Measurements from ENCODE around the gene BAIAP2. TPM values are rescaled to one million over a fixed set of nuclear protein-coding genes. Genes with fewer than 3 reads are reported as not detected.

The BAIAP2 gene
- polyA plus RNA-seq, 4 donors: 30.8 to 48.7 (median 37.2) TPM

GRCh38 chr17:81100668-81101067 is 65.7 kb downstream of the BAIAP2 start:
- no peak for DNase-seq (ENCODE audit: low read depth in 4 of 4, low spot score in 3 of 4)

- DNase-seq (ENCODE audit: low read depth in 4 of 4, low spot score in 3 of 4): peak in 2 of 4 donors; percentile 39 to 42
Observed at GRCh38 chr17:81101614-81102306, 66.8 kb downstream of the BAIAP2 start.

DNA sequence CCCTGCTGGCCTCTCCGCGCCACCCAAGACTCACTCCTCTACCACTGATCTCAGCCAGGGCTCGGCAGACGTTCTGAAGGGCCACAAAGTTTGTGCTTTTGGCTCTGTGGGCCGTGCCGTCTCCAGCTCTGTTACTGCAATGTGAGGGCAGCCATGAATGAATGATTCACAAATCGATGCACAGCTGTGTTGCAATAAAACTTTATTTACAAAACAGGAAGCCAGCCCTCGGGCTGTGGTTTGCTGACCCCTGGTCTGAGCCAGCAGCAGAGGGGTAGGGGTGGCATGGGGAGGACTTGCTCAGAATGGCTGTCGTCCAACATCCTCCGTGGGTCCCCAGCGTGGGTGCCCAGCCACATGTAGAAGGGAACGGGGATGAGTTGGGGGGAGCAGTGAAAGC is 67.4 kb downstream of the BAIAP2 start:
- no peak for DNase-seq (ENCODE audit: low read depth in 4 of 4, low spot score in 3 of 4)

DNA sequence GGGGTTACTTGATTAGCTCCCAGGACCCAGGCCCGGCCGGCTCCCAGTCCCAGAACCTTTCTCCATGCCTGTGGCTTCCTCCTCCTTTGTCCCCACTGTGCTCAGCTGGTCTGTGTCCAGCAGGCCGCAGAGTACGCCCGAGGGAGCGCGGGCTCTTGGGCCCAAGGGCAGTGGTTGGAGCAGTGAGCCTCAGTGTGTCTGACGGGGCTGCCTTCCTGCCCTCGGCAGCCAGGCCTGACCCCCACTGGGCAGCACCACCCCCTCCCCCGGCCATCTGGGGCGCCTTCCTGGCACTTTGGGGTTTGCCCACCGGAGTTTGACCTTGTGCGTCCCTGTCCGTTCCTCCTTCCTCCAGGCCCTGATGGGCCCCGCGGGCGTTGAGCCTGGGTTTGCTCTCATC is 67.9 kb downstream of the BAIAP2 start:
- DNase-seq (ENCODE audit: low read depth in 4 of 4, low spot score in 3 of 4): no peak

DNA sequence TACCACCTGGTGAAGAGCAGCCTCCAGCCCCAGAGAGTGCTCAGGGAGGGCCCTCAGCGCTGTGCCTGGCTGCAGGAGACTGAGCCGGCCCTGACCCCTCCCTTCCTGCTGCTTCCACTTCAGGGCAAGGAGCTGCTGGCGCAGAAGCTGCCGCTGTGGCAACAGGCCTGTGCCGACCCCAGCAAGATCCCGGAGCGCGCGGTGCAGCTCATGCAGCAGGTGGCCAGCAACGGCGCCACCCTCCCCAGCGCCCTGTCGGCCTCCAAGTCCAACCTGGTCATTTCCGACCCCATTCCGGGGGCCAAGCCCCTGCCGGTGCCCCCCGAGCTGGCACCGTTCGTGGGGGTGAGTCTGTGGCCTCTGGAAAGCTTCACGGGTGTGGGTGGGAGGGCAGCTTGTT is 68.4 kb downstream of the BAIAP2 start:
- no peak for DNase-seq (ENCODE audit: low read depth in 4 of 4, low spot score in 3 of 4)

DNA sequence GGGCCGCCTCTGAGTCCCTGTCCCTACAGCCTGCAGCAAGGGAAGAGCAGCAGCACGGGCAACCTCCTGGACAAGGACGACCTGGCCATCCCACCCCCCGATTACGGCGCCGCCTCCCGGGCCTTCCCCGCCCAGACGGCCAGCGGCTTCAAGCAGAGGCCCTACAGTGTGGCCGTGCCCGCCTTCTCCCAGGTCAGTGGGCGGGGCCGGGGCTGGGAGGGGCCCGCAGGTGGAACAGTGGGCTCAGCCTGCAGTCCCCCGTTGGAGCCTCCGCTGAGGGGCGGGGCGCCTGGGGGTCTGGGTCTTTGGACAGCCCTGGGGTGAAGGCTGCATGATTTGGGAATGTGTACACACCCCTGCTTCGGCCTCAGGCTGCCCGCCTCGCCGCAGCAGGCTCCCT is 71.8 kb downstream of the BAIAP2 start:
- no peak for DNase-seq (ENCODE audit: low read depth in 4 of 4, low spot score in 3 of 4)

DNA sequence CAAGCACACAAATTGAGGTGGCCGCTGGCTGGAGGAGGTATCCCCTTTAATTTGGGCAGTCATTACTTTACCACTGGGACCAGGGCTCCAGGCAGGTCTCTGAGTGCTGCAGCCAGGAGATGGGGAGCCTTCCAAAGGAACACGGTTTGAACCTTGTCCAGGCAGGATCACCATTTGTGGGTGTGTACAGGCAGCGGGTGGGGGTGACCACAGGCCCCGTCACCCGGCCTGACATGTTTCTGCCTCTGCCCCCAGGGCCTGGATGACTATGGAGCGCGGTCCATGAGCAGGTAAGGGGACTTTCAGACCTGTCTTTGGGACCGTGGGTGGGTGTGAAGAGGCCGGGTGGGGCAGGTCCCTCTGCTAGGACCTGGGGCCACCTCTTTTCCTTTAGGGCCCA is 73.3 kb downstream of the BAIAP2 start:
- DNase-seq (ENCODE audit: low read depth in 4 of 4, low spot score in 3 of 4): no peak

DNA sequence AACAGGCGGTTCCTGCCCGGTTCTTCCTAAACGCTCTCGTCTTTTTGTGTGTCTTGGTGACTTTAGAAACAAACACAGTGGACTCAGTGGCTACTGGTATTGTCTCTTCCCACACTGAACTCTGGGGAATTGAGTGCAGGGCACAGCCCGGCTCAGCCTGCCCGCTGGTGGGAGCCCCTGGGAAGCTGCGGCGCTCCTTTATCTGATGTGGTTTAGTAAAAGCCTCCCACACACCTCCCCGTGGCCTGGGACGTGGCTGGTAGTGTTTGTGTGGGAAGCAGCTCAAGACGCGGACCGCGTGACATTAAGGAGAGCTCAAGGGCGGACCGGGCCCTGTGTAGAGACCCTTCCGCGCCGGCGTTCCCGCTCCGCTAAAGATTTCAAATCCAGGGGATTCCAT is 75.0 kb downstream of the BAIAP2 start:
- no peak for DNase-seq (ENCODE audit: low read depth in 4 of 4, low spot score in 3 of 4)

- no peak for DNase-seq (ENCODE audit: low read depth in 4 of 4, low spot score in 3 of 4)
Observed at GRCh38 chr17:81110488-81111040, 75.6 kb downstream of the BAIAP2 start.

DNA sequence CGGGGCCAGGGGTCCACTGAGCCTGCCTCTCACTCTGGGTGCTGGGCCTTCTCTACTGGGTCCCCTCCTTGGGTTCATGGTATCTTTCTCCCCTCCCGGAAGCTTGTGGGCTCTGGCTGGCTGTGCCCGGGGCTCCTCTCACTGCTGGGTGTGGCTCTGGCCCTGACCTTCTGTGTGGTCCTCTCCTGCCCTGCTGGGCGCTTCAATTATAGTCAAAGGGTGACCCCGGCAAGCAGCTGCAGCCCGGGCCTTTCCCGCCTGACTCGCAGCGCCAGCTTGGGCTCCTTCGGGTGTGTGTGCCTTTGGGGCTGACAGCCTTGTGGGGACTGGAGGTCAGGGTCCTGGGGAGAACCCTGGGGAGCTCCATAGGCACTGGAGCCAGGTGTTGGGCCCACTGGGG is 76.1 kb downstream of the BAIAP2 start:
- no peak for DNase-seq (ENCODE audit: low read depth in 4 of 4, low spot score in 3 of 4)

GRCh38 chr17:81112450-81112849 is 77.5 kb downstream of the BAIAP2 start:
- no peak for DNase-seq (ENCODE audit: low read depth in 4 of 4, low spot score in 3 of 4)

DNA sequence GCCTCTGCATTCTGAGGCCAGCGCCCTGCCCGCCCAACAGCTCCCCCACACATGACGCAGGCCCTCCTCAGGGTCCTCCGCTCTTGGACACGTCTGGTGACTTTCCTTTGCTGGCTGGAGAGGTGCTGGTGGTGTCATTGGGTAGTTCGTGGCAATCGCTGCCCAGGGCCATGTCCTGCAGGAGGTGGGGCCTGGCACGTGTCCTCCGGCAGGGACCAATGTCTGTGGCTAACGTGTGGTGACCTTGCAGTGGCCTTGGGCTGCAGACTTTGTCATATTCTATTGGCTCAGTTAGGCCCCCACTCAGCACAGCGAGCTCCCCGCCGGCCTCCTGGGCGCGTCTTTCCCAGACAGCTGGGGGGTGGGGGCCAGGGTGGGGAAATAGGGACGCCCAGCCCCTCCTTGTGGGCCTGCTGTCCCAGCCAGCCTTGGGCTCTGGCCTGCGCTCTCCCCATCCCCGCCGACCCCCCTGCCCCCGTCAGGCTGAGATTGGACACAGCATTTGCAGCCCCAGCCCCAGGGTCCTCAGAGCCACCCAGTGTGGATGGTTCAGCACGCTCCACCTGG is 78.3 kb downstream of the BAIAP2 start:
- no peak for DNase-seq (ENCODE audit: low read depth in 4 of 4, low spot score in 3 of 4)

DNA sequence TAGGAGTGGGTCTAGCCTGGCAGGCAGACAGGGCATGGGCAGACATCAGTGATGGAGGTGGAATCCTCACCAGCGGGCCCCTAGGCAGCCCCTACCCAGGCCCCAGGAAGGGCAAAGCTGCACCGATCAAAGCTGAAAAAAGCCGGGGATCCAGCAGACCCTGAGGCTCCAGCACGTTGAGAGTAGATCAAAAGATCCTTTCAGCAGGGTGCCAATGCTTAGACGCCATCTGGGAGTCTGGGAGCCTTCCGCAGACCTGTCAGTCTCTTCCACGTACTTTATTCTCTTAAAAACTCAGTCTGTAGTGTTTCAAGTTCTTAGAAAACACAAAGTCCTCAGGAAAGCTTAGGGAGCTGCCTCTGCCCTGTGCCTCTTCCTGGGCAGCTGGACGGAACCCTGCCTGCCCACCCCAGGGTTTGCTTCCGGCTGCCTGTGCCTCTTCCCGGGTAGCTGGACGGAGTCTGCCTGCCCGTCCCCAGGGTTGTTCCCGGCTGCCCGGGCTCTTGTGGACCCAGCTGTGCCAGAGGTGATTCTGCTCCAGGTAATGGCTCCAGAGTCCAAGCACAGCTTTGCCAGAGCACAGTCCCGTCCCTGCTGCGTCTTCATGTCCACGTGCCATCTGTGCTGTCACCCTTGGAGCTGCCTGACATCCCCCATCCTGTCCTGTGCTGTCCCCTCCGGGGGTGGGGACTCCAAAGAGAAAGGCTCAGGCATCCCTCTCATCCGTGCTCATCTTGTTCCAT is 79.6 kb downstream of the BAIAP2 start:
- DNase-seq (ENCODE audit: low read depth in 4 of 4, low spot score in 3 of 4): no peak

- no peak for DNase-seq (ENCODE audit: low read depth in 4 of 4, low spot score in 3 of 4)
Observed at GRCh38 chr17:81115219-81115618, 80.3 kb downstream of the BAIAP2 start.

GRCh38 chr17:81115749-81116464 is 81.0 kb downstream of the BAIAP2 start:
- no peak for DNase-seq (ENCODE audit: low read depth in 4 of 4, low spot score in 3 of 4)

DNA sequence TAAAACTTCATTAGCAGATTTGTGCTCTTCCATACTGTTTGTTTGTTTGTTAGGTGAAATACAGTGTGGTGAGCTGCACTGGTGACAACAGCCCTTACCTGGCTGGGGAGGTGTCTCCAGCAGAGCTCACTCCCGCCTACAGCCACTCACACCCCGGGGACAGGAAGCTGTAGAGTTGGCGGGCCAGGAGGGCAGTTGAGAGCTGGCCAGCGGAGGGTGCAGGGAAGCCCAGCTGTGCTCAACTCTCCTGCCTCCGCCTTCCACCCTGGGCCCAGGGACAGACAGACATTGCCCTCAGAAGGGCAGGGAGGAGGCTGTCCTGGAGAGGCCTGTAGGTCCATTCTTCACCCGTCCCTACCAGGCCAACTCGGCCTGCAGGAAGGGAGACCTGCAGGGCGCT is 81.8 kb downstream of the BAIAP2 start:
- DNase-seq (ENCODE audit: low read depth in 4 of 4, low spot score in 3 of 4): no peak

DNA sequence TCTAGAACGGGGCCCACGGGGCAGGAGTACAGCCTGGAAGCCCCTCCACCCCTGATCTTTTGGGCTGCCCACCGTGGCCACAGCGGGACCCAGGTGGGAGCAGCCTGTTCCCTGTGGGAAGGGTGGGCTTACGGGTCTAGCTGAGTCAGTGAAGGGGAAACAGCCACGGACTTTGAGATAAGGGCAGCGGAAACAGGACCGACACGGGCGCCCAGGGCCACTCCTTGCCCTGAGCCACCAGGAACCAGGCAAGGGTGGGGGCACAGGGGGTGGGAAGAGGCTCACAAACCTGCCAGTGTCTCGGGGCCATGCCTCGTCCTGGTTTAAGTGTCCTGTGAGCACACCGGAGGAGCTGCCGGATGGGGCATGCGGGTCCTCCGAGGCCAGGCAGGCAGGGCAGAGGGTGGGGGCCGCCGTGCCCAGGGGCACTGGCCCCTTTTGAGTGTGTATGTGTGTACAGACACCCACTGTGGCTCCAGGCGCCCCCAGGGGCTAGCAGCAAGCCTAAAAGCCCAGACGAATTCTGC is 82.8 kb downstream of the BAIAP2 start:
- DNase-seq (ENCODE audit: low read depth in 4 of 4, low spot score in 3 of 4): no peak

DNA sequence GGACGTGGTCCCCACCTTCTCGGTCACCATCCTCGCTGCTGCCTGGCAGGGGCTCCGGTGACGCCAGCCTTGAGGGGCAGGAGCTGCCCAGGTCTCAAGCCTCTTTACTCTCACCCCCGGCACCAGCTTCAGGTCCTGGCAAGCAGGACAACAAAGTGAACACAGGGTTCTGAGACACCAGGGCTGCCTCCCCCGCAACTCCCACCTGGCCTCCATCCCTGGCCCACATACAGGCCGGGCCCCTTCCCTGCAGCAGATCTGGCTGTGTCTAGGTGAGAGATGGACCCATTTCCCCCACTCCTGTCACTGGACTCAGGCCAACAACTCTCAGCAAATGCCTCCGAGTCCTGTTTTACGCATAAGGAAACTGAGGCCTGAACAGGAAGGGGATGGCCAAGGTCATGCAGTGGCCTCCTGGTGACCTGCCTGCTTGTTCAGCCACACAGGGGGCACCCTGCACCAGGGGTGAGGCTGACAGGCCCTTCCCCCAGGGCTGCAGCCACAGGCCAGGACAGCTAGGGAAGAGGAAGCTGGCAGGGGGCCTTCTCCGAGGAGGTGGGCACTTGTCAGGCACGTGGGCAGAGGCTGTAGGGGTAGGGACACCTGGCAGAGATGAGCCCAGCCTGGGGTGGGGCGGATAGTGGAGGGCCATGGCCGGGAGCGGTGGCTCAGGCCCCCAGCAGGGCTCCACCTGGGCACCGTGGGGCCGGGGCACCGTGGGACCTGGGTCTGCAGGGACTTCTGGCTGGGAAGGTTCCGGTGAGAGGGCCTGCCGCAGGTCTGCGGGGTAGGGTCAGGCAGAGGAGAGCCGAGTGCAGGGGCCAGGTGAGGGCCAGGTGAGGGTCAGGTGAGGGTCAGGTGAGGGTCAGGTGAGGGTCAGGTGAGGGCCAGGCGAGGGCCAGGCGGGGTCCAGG is 83.6 kb downstream of the BAIAP2 start:
- no peak for DNase-seq (ENCODE audit: low read depth in 4 of 4, low spot score in 3 of 4)

DNA sequence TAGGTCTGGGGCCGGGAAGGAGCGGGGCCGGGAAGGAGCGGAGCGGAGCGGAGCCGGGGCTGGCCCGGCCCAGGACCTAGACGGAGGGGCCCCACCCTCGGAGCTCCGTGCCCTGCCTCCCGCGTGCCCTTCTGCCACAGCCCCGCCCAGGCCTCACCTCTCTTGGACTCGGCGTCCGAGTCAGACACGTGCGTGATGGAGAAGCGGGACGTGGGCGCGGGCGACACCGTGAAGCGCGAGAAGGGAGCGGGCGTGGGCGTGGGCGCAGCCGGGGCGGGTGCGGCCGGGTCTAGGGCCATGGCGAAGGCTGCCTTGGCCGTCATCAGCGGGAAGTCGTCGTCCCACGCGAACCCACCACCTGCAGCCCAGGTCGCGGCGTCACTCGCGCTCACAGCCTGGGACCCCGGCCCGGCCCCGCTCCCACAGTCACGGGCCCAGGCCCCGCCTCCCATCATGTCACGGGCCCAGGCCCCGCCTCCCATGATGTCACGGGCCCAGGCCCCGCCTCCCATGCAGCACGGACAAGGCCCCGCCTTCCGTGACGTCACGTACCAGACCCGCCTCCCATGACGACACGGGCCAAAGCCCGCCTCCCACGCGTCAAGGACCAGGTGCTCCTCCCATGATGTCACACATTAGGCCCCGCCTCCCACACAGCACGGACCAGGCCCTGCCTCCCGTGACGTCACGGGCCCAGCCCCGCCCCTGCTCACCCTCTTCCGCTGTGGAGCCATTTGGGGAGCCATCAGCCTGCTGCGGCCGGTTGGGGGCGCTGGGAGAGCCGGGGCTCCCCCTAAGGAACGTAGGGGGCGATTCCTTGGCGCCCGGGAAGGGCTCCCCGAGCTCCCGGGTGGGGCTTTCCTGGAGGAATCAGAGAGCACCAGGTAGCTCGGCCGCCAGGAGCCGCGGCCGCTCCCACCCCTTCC is 84.5 kb downstream of the BAIAP2 start:
- DNase-seq (ENCODE audit: low read depth in 4 of 4, low spot score in 3 of 4): peak; percentile 33 to 71 (median 60)
